Mesendoderm (in vitro differentiated cells): ENCODE results near the gene ANKRD13B.
A peak's percentile ranks its signal among the peaks of the same experiment; 100 is the strongest.

Source experiments
- DNase-seq: peaks from one replicate; pipeline ENCODE4 v3.0.0; 2013
- H2AK5ac ChIP-seq: 2 replicates; pipeline ENCODE4 v1.6.1; 2013; ENCODE audit warnings: low read length, inconsistent platforms
- H2BK120ac ChIP-seq: 2 replicates; pipeline ENCODE4 v1.6.1; 2013; ENCODE audit warnings: low read depth, mild to moderate bottlenecking, low read length, moderate library complexity, mixed read lengths
- H2BK15ac ChIP-seq: replicated peaks from 2 replicates; pipeline ENCODE4 v1.6.1; 2013; ENCODE audit warnings: low read depth, mild to moderate bottlenecking, moderate library complexity
- H2BK5ac ChIP-seq: 2 replicates; pipeline ENCODE4 v1.6.1; 2013; ENCODE audit warnings: low read length, inconsistent platforms
- H3K18ac ChIP-seq: 2 replicates; pipeline ENCODE4 v1.6.1; 2013; ENCODE audit warnings: mild to moderate bottlenecking, low read length, mixed read lengths
- H3K23ac ChIP-seq: one replicate; pipeline ENCODE4 v1.6.1; 2013; ENCODE audit warnings: low read length
- H3K27ac ChIP-seq: 2 replicates; pipeline ENCODE4 v1.5.1; 2013; ENCODE audit warnings: low read depth, mild to moderate bottlenecking, inconsistent platforms, low read length, moderate library complexity
- H3K27me3 ChIP-seq: 2 replicates; pipeline ENCODE4 v1.6.1; 2013; ENCODE audit warnings: low read length, control low read depth, mild to moderate bottlenecking, inconsistent platforms; ENCODE audit not compliant: insufficient read depth, poor library complexity
- H3K36me3 ChIP-seq: 2 replicates; pipeline ENCODE4 v1.6.1; 2013; ENCODE audit warnings: low read length, inconsistent platforms; ENCODE audit not compliant: control insufficient read depth, insufficient read depth
- H3K4ac ChIP-seq: one replicate; pipeline ENCODE4 v1.6.1; 2013; ENCODE audit warnings: low read depth, mild to moderate bottlenecking, low read length, moderate library complexity
- H3K4me1 ChIP-seq: 2 replicates; pipeline ENCODE4 v1.6.1; 2013; ENCODE audit warnings: low read depth, low read length, inconsistent platforms; ENCODE audit not compliant: control insufficient read depth
- H3K4me2 ChIP-seq: 2 replicates; pipeline ENCODE4 v1.6.1; 2013; ENCODE audit warnings: low read length
- H3K4me3 ChIP-seq: 2 replicates; pipeline ENCODE4 v1.5.1; 2013; ENCODE audit warnings: mild to moderate bottlenecking, low read length
- H3K56ac ChIP-seq: one replicate; pipeline ENCODE4 v1.6.1; 2013; ENCODE audit warnings: low read length
- H3K79me1 ChIP-seq: 2 replicates; pipeline ENCODE4 v1.6.1; 2013; ENCODE audit warnings: low read length, inconsistent platforms
- H3K79me2 ChIP-seq: 2 replicates; pipeline ENCODE4 v1.6.1; 2013; ENCODE audit warnings: mild to moderate bottlenecking, low read length; ENCODE audit not compliant: control insufficient read depth, insufficient read depth
- H3K9ac ChIP-seq: 2 replicates; pipeline ENCODE4 v1.6.1; 2013; ENCODE audit warnings: low read length, inconsistent platforms
- H4K5ac ChIP-seq: one replicate; pipeline ENCODE4 v1.6.1; 2013; ENCODE audit warnings: low read length
- H4K8ac ChIP-seq: one replicate; pipeline ENCODE4 v1.6.1; 2013; ENCODE audit warnings: low read depth, mild to moderate bottlenecking, control low read depth, low read length, moderate library complexity
- WGBS: extraction: QIAGEN DNeasy Blood & Tissue Kit; methylation state at CpG from one replicate; pipeline ENCODE4 v1.1.7; 2013; ENCODE audit warnings: low lambda C conversion rate, missing lambda C conversion rate; ENCODE audit not compliant: insufficient coverage; ENCODE audit errors: extremely low coverage; 5-methylcytosine and 5-hydroxymethylcytosine counted together

ANKRD13B gene

GRCh38 chr17:29588017-29588561, 4.8 kb upstream of the ANKRD13B start:
- no peak overlapping the region for H3K18ac ChIP-seq
- peak overlapping the region; percentile 20 for H3K23ac ChIP-seq
- H3K9ac ChIP-seq = peak overlapping the region; percentile 72
- H3K4me3 ChIP-seq = no peak overlapping the region
- no peak overlapping the region for H4K8ac ChIP-seq
- H3K4me2 ChIP-seq = peak overlapping the region; percentile 88
- H3K27ac ChIP-seq = no peak overlapping the region
- no peaks in the 10 kb centered on the region for H3K36me3 ChIP-seq
- H3K27me3 ChIP-seq = no peaks in the 10 kb centered on the region
- no peak overlapping the region for H2BK15ac ChIP-seq
- no peak overlapping the region for H2BK120ac ChIP-seq
- H3K79me2 ChIP-seq = peaks cover 19% of the 10 kb centered on the region
- H2BK5ac ChIP-seq = no peak overlapping the region
- H3K4me1 ChIP-seq = peaks cover 11% of the 10 kb centered on the region
- no CpG with 5 or more reads among the region's 8 CpGs for WGBS
- no peak overlapping the region for H4K5ac ChIP-seq
- H3K56ac ChIP-seq = peak overlapping the region; percentile 97
- no peak for DNase-seq
- no peak overlapping the region for H3K4ac ChIP-seq
- H3K79me1 ChIP-seq = peaks cover 17% of the 10 kb centered on the region
- no peak overlapping the region for H2AK5ac ChIP-seq

DNA sequence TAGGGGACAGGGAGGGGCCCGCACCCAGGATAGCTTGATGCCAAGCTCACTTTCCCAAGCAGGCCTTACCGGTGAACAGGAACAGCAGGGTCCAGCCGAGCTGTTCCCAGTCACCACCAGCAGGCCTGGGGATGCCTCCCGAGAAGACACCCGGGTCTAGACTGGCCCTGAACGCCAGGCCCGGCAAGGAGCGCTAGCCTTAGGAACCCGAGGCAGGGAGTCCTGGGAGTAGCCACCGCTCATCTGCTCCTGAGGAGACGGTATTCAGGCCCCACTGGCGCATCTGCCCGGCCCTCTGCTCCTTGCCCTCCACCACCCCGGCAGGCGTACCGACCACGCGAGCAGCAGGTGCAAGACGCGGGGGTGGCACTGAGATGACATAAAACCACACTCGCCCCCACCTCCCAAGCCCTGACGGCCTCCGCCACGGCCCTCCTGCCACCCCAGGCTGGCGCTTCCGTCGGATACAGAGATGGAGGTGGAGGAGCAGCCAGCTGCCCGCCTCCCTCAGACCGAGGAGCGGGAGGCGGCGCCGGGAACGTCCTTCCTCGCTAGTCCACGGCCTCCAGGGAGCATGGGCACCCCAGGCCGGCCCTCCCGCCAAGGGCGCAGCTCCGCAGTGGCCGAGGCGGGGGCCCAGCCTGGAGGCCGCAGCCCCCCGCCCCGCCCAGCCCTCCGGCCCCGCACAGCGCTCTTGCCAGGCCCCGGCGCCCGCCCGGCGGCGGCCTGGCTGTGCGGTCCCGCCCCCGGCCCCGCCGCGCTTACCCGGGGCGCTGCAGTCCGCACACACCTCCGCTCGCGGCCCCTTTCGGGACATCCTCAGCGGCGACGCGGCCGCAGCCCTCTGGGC, 4.1 kb upstream of the ANKRD13B start:
- Histone ChIP-seq H4K8ac (no peak overlapping the region), H3K27ac (no peak overlapping the region), H3K79me2 (peaks cover 19% of the 10 kb centered on the region), H2AK5ac (no peak overlapping the region), H3K4me1 (peaks cover 11% of the 10 kb centered on the region), H3K56ac (peak overlapping the region; percentile 97), H3K23ac (peak overlapping the region; percentile 20), H3K27me3 (no peaks in the 10 kb centered on the region), H4K5ac (no peak overlapping the region), H3K79me1 (peaks cover 17% of the 10 kb centered on the region), H2BK5ac (no peak overlapping the region), H3K9ac (peak overlapping the region; percentile 72), H2BK15ac (no peak overlapping the region), H3K36me3 (no peaks in the 10 kb centered on the region), H3K4me2 (peak overlapping the region; percentile 88), H3K4me3 (peak overlapping the region; percentile 70), H2BK120ac (no peak overlapping the region), H3K18ac (peak overlapping the region; percentile 31), H3K4ac (peak overlapping the region; percentile 58)
- no CpG with 5 or more reads among the region's 72 CpGs for WGBS
- peak; percentile 62 for DNase-seq

DNA sequence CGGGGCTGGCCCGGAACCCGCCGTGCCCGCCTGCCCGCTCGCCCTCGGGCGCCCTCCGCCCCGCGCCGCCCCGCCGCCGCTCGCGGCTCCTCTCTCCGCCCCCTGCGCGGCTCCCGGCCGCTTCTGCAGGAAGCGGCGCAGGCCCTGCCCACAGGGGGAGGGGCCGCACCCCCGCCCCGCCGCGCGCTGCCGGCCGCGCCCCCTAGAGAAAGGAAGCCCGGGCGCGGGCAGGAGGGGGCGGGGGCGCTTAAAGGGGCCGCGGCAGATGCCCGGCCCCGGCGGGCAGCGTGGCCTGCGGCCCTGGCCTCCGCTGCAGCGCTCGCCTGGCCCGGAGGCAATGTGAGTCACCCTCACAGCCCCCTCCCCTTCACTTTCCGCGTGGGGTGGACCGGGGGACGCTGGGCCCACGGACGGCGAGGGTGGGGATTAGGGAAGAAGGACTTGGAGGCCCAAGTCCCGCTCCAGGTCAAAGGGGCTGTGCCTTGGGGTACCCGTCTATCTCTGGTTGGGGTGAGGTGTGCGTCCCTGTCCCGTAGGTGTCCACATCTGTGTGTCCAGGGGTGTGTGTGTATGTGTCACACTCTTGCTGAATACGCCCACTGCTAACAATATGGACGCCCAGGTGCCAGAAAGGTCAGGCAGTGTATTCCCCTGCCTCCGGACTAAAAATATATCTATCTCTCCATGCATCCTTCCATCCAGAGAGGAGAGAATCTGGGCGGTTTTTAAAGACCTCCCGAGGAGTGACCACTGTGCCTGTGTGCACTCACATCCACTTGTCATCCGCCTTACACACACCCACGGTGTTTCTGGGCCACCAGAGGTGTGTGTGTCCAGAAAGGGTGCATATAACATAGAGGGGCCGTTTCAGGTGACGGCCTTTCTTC, 3.2 kb upstream of the ANKRD13B start, which contains the start of gene GIT1:
Gene GIT1, minus strand, starts transcription at position 125 of the 887 bp plus-strand sequence. CDS start 270 bp downstream, outside the sequence.
- H3K36me3 ChIP-seq = no peaks in the 10 kb centered on the region
- no peaks in the 10 kb centered on the region for H3K27me3 ChIP-seq
- H3K56ac ChIP-seq = peak within 1 kb of the TSS; percentile 97
- peaks cover 19% of the 10 kb centered on the region for H3K79me2 ChIP-seq
- H4K8ac ChIP-seq = no peak within 1 kb of the TSS
- no peak within 1 kb of the TSS for H2BK120ac ChIP-seq
- H3K9ac ChIP-seq = peak within 1 kb of the TSS; percentile 80
- no peak within 1 kb of the TSS for H4K5ac ChIP-seq
- no peak within 1 kb of the TSS for H2BK15ac ChIP-seq
- H3K4me1 ChIP-seq = peaks cover 7% of the 10 kb centered on the region
- H3K23ac ChIP-seq = peak within 1 kb of the TSS; percentile 20
- peak within 1 kb of the TSS; percentile 70 for H3K4me3 ChIP-seq
- H3K18ac ChIP-seq = peak within 1 kb of the TSS; percentile 82
- WGBS = no CpG with 5 or more reads among the region's 70 CpGs
- H2BK5ac ChIP-seq = no peak within 1 kb of the TSS
- DNase-seq = peak; percentile 91
- H3K4ac ChIP-seq = peak within 1 kb of the TSS; percentile 58
- no peak within 1 kb of the TSS for H3K27ac ChIP-seq
- H3K79me1 ChIP-seq = peaks cover 14% of the 10 kb centered on the region
- peak within 1 kb of the TSS; percentile 91 for H3K4me2 ChIP-seq
- H2AK5ac ChIP-seq = no peak within 1 kb of the TSS

DNA sequence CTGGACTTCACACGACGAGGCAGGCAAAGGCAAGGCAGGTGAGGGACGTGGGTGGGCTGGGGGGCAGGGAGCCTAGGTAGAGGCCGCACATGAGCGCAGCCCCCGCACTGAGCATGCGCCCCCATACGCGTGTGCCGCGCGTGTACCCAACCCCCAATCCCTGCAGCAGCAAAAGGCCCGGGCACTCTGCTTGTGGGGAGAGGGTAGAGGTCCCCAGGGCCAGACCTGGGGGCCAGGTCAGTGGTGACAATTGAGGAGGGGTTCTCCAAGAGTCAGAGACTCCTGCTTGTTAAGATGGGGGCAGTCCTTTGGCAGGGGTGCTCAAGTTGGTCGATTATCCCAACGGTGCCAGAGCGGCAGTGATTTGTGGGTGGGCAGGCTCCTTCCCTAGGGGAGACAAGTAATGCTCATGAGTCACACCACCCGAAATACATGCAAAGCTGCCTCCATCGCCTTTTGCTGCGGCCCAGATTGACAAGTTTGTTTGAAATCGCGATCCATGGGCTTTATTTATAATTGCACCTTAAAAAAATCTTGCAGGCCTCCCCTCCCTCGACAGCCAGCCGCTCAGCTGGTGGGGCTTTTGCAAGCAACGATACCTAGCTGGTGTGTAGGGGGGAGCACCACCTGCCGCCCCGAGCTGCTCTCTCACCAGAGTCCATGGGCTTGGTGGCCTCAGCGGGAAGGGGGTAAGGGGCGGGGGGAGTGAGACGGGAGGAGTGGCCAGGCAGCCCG, 2.4 kb upstream of the ANKRD13B start:
- Histone ChIP-seq H4K5ac (no peak overlapping the region), H2BK5ac (no peak overlapping the region), H3K56ac (peak overlapping the region; percentile 92), H3K27me3 (no peaks in the 10 kb centered on the region), H2AK5ac (no peak overlapping the region), H3K27ac (no peak overlapping the region), H2BK15ac (no peak overlapping the region), H3K4me2 (peak overlapping the region; percentile 91), H3K79me2 (peaks cover 19% of the 10 kb centered on the region), H3K9ac (peak overlapping the region; percentile 70), H3K79me1 (peaks cover 9% of the 10 kb centered on the region), H3K4me1 (peaks cover 1% of the 10 kb centered on the region), H2BK120ac (no peak overlapping the region), H3K4ac (no peak overlapping the region), H3K36me3 (no peaks in the 10 kb centered on the region), H3K18ac (no peak overlapping the region), H3K4me3 (peak overlapping the region; percentile 80), H4K8ac (no peak overlapping the region), H3K23ac (no peak overlapping the region)
- peak; percentile 65 for DNase-seq
- no CpG with 5 or more reads among the region's 30 CpGs for WGBS

DNA sequence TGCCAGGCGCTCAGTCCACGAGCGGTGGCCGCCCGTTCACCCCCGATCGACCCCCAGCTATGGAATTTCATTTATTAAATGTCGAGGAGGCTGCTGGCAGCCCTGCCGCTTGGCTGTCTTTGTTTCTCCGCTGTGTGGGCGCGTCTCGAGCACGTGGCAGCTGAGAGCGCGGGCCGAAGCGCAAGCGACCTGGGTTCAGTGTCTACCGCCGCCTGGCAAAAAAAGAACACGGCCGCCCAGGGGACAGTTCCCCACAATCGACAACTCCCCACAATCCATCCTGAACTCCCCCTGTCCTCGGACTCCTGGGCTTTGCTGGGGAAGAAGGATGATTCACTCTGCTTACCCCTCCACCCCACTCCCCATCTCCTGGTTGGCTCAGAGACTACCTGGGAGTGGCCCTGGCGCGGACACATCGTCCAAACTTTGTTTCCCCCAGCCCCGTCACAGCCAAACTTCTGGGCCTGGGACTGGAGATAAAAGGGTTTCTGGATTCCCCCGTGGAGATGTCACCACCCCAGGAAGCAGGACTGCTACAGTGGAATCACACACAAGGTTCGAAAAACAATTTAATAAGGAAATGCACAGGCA, 1.7 kb upstream of the ANKRD13B start:
- Histone ChIP-seq H2BK5ac (no peak overlapping the region), H3K4ac (no peak overlapping the region), H2AK5ac (no peak overlapping the region), H3K56ac (peak overlapping the region; percentile 92), H3K4me2 (peak overlapping the region; percentile 91), H3K18ac (no peak overlapping the region), H4K8ac (no peak overlapping the region), H3K23ac (no peak overlapping the region), H4K5ac (no peak overlapping the region), H3K79me2 (peaks cover 17% of the 10 kb centered on the region), H2BK120ac (no peak overlapping the region), H3K9ac (peak overlapping the region; percentile 70), H3K36me3 (no peaks in the 10 kb centered on the region), H2BK15ac (no peak overlapping the region), H3K27ac (no peak overlapping the region), H3K27me3 (no peaks in the 10 kb centered on the region), H3K4me3 (peak overlapping the region; percentile 80), H3K4me1 (peaks cover 1% of the 10 kb centered on the region), H3K79me1 (peaks cover 7% of the 10 kb centered on the region)
- DNase-seq = peak; percentile 92
- WGBS = no CpG with 5 or more reads among the region's 31 CpGs
